NOMO-1 treated with dmso at 0.1 percent for 144 hours (cell line): ENCODE measurements around the gene INKA2.

Experiments used
- DNase-seq: peaks from one replicate; lab custom pipeline; 2025; ENCODE audit not compliant: unreplicated experiment; lab: John Stamatoyannopoulos, UW

INKA2 gene

GRCh38 chr1:111704776-111705175 lies 34.4 kb downstream of the INKA2 start:
- DNase-seq = no peak

- no peak for DNase-seq
These were observed 35.0 kb downstream of the INKA2 start for GRCh38 chr1:111704240-111704639.

- DNase-seq = no peak
These were observed 36.6 kb downstream of the INKA2 start for GRCh38 chr1:111702504-111703050.

- DNase-seq = no peak
These were observed 39.9 kb downstream of the INKA2 start for GRCh38 chr1:111699268-111699667.

DNA sequence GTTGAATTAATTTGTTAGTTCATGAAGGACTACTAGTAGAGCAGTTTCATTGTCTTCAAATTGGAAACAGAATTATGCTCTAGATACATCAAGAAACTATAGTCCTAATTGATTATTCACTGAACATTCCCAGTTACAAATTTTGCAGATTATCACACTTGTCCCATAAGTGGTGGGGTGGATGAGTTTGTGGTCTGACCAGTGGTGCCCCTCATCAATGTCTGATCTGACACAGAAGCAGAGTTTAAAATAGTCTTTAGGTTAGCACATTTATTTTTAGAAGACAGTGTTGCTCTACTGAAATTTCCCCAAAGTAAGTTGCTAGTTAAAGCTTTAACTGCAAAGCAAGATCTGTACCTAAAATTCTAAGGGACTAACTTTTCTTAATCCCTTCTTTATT lies 42.9 kb downstream of the INKA2 start:
- DNase-seq = no peak

DNA sequence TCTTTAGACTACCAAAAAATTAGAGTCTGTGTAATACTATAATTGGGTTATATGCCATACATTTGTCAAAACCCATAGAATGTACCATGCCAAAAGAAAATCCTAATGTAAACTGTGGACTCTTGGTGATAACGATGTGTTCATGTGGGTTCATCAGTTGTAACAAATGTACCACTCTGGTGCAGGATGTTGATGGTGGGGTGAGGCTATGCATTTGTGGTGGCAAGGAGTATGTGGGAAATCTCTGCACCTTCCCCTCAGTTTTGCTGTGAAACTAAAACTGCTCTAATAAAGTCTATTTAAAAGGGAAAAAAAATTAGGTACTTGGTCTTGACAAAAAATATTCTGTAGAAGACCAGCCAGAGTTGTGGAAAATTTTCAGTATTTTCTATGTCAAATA lies 43.4 kb downstream of the INKA2 start:
- DNase-seq = no peak

DNA sequence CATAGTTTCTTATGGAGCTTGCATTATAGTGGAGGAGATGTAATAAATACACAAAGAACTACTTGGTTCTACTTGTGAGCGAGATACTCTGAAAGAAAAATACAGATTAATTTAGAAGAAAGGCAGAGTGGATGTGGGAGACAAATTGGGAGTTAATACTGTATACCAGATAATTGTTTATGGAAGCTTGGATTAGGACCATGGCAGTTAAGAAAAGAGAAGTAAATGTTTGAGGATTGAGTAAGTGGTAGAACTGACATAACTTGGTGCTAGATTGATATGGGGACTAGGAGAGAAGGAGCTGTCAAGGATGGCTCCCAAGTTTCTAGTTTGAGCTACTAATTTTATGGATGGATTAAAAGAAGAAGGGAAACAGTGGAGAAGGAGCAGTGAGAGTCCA lies 47.3 kb downstream of the INKA2 start:
- no peak for DNase-seq

- no peak for DNase-seq
These were observed 48.9 kb downstream of the INKA2 start for GRCh38 chr1:111690306-111690617.
